Peyer's patch (tissue), 4 donors: Measurements from ENCODE around the gene MAOA.

Source experiments
- CTCF ChIP-seq, 6 experiments: fragments of 450-650 bp in 4 of 6; fragments of 200-600 bp in 2 of 6; sonication (generic) in 1 of 6; IDR thresholded peaks; one replicate each; pipeline ENCODE4 v1.5.1; 2017 to 2019; ENCODE audit warnings: antibody characterized with exemption in 6 of 6, mild to moderate bottlenecking in 3 of 6, moderate library complexity in 1 of 6
- POLR2A ChIP-seq, 2 donors: fragments of 450-650 bp; IDR thresholded peaks; one replicate each; pipeline ENCODE4 v1.5.1; 2017; ENCODE audit warnings: antibody characterized with exemption in 2 of 2, mild to moderate bottlenecking in 2 of 2, moderate library complexity in 2 of 2

DNA sequence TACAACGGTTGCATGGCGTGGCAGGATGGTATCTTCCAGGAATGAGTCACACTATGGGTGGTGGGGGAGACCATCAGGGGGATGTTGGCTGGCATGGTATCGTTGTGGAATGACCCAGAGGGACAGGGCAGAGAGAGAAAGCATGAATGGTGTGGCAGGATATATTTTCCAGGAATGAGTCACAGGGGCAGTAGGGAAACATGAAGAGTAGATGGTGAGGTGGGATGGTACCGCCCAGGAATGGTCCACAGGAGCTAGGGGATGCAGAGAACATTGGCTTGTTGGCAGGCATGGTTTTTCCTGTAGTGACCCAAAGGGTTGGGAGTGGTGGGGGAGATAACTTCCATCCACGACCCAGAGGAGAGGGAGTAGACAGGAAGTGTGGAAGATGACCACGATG, 62.4 kb downstream of the MAOA start:
- TF ChIP-seq CTCF (IDR thresholded peaks at IDR 0.05), result no peak
- no peak for TF ChIP-seq POLR2A (IDR thresholded peaks at IDR 0.05)
